A549 treated with RU486 at 1 μM for 4 hours (cell line): ENCODE results near the gene HBZ. TPM values are rescaled to one million over a fixed set of nuclear protein-coding genes. Genes with fewer than 3 reads are reported as not detected.

Experiments
- total RNA-seq: library from RNA; stranded (reverse); fragments of 200-300 nt; extraction: Qiagen RNA extraction; gene quantifications from 5 replicates; pipeline ENCODE4 v1.2.3, GENCODE V29; 2022; ENCODE audit warnings: low read depth

HBZ gene
- total RNA-seq: 0.14 TPM in 1 of 5 replicates, not detected in the others

DNA sequence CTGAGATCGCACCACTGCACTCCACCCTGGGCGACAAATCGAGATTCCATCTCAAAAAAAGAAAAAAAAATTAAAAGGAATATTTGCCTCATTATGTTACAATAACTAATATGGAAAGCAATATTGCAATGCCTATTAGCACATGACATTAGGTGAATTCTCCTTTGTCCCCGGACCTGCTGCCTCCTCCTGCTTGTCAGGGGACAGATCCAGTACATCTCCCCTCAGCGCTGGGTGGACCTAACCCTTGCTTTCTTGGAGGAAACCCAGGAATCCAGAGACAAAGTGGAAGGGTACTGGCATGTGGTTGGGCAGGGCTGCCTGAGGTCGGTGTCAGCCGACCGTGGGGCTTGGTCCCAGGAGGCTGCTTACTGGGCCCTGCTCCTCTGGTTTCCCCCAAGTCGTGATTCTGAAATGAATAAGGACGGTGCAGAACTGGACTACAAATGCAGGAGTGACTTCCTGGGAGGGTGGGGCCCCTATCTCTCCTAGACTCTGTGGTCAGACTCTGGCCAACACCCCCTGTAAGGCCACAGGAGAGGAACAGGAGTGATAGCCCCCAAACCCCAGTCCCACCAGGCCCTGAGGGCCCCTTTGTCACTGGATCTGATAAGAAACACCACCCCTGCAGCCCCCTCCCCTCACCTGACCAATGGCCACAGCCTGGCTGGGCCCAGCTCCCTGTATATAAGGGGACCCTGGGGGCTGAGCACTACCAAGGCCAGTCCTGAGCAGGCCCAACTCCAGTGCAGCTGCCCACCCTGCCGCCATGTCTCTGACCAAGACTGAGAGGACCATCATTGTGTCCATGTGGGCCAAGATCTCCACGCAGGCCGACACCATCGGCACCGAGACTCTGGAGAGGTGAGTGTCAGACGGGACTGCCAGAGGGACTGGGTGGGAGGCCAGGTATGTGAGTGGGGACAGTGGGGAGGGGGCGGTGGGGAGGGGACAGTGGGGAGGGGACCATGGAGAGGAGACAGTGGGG lies at the start of gene HBZ:
HBZ (plus strand) TSS at position 504 of the 988 bp plus-strand sequence; CDS start at position 770, 266 bp downstream.

DNA sequence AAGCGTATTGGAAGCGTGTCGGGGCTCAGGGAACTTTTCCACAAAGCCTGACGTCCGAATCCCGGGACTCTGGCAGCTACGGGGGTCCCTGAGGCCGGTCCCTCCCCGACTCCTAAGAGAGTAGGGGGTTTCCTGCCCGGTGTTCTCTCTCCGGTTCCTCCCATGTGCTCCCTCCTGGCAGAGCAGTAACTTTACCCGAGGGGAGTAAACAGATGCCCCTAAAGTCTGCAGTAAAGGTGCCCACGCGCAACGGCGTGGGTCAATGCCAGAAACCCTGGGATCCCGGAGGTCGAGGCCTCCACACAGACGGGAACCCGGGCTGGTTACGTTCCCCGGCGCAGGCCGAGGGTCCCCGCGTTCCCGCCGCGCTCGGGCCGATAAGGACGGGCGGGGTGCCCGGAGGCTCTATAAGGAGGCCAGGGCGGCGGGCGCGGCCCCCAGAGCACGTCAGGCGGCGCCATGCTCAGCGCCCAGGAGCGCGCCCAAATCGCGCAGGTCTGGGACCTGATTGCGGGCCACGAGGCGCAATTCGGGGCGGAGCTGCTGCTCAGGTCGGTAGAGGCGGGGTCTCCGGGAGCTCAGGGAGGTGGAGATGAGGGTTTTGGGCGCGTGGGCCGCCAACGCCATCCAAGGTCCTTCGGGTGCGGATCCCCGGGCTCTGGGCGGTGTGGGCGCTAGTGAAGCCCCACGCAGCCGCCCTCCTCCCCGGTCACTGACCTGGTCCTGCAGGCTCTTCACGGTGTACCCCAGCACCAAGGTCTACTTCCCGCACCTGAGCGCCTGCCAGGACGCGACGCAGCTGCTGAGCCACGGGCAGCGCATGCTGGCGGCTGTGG lies 13.3 kb downstream of the HBZ start, which contains the start of gene HBM:
HBM (plus strand) TSS at position 440 of the 836 bp plus-strand sequence; CDS start at position 460, 20 bp downstream.

DNA sequence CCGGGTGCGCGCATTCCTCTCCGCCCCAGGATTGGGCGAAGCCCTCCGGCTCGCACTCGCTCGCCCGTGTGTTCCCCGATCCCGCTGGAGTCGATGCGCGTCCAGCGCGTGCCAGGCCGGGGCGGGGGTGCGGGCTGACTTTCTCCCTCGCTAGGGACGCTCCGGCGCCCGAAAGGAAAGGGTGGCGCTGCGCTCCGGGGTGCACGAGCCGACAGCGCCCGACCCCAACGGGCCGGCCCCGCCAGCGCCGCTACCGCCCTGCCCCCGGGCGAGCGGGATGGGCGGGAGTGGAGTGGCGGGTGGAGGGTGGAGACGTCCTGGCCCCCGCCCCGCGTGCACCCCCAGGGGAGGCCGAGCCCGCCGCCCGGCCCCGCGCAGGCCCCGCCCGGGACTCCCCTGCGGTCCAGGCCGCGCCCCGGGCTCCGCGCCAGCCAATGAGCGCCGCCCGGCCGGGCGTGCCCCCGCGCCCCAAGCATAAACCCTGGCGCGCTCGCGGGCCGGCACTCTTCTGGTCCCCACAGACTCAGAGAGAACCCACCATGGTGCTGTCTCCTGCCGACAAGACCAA lies 20.0 kb downstream of the HBZ start, which contains the start of gene HBA2:
HBA2 (plus strand) TSS at position 503 of the 568 bp plus-strand sequence; CDS start at position 540, 37 bp downstream.

DNA sequence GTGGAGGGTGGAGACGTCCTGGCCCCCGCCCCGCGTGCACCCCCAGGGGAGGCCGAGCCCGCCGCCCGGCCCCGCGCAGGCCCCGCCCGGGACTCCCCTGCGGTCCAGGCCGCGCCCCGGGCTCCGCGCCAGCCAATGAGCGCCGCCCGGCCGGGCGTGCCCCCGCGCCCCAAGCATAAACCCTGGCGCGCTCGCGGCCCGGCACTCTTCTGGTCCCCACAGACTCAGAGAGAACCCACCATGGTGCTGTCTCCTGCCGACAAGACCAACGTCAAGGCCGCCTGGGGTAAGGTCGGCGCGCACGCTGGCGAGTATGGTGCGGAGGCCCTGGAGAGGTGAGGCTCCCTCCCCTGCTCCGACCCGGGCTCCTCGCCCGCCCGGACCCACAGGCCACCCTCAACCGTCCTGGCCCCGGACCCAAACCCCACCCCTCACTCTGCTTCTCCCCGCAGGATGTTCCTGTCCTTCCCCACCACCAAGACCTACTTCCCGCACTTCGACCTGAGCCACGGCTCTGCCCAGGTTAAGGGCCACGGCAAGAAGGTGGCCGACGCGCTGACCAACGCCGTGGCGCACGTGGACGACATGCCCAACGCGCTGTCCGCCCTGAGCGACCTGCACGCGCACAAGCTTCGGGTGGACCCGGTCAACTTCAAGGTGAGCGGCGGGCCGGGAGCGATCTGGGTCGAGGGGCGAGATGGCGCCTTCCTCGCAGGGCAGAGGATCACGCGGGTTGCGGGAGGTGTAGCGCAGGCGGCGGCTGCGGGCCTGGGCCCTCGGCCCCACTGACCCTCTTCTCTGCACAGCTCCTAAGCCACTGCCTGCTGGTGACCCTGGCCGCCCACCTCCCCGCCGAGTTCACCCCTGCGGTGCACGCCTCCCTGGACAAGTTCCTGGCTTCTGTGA lies 24.3 kb downstream of the HBZ start, which contains the start of gene HBA1:
HBA1 (plus strand) TSS at position 204 of the 906 bp plus-strand sequence; CDS start at position 241, 37 bp downstream.

DNA sequence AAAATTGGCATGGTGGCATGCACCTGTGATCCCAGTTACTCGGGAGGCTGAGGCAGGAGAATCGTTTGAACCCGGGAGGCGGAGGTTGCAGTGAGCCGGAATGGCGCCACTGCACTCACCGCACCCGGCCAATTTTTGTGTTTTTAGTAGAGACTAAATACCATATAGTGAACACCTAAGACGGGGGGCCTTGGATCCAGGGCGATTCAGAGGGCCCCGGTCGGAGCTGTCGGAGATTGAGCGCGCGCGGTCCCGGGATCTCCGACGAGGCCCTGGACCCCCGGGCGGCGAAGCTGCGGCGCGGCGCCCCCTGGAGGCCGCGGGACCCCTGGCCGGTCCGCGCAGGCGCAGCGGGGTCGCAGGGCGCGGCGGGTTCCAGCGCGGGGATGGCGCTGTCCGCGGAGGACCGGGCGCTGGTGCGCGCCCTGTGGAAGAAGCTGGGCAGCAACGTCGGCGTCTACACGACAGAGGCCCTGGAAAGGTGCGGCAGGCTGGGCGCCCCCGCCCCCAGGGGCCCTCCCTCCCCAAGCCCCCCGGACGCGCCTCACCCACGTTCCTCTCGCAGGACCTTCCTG lies 27.7 kb downstream of the HBZ start, which contains the start of gene HBQ1:
HBQ1 (plus strand) TSS at position 359 of the 575 bp plus-strand sequence; CDS start at position 387, 28 bp downstream.

Other genes starting within 250 kb of the HBZ start
- 35.9 to 42.8 TPM (median 42.4 TPM) in 5 replicates for gene POLR3K, start 99.0 kb upstream of the HBZ start, total RNA-seq
- gene SNRNP25, start 98.8 kb upstream of the HBZ start, total RNA-seq: 56.8 to 85.9 TPM (median 71.1 TPM) in 5 replicates
- 17.0 to 29.1 TPM (median 25.8 TPM) in 5 replicates for gene RHBDF1, start 80.0 kb upstream of the HBZ start, total RNA-seq
- gene MPG, start 74.4 kb upstream of the HBZ start, total RNA-seq: 61.0 to 78.2 TPM (median 72.5 TPM) in 5 replicates
- 21.2 to 30.4 TPM (median 27.7 TPM) in 5 replicates for gene NPRL3, start 14.0 kb upstream of the HBZ start, total RNA-seq
- not detected in 5 replicates for gene HBM, start 13.3 kb downstream of the HBZ start, total RNA-seq
- 0.55 to 0.80 TPM (median 0.57 TPM) in 3 of 5 replicates, not detected in the others for gene HBA2, start 20.2 kb downstream of the HBZ start, total RNA-seq
- 0.55 to 1.8 TPM (median 1.1 TPM) in 4 of 5 replicates, not detected in the other for gene HBA1, start 24.0 kb downstream of the HBZ start, total RNA-seq
- gene HBQ1, start 27.8 kb downstream of the HBZ start, total RNA-seq: 6.1 to 7.9 TPM (median 6.9 TPM) in 5 replicates
- 42.5 to 51.2 TPM (median 50.0 TPM) in 5 replicates for gene LUC7L, start 76.8 kb downstream of the HBZ start, total RNA-seq
- gene FAM234A, start 82.2 kb downstream of the HBZ start, total RNA-seq: 40.5 to 52.4 TPM (median 48.2 TPM) in 5 replicates
- gene RGS11, start 123.3 kb downstream of the HBZ start, total RNA-seq: 2.7 to 5.9 TPM (median 4.2 TPM) in 5 replicates
- 1.8 to 3.6 TPM (median 2.5 TPM) in 5 replicates for gene ARHGDIG, start 127.9 kb downstream of the HBZ start, total RNA-seq
- gene PDIA2, start 130.5 kb downstream of the HBZ start, total RNA-seq: 0.13 to 0.64 TPM (median 0.31 TPM) in 4 of 5 replicates, not detected in the other
- 30.0 to 37.7 TPM (median 35.5 TPM) in 5 replicates for gene AXIN1, start 200.1 kb downstream of the HBZ start, total RNA-seq
- gene MRPL28, start 217.9 kb downstream of the HBZ start, total RNA-seq: 119 to 135 TPM (median 129 TPM) in 5 replicates
- 27.5 to 40.7 TPM (median 35.0 TPM) in 5 replicates for gene PGAP6, start 229.3 kb downstream of the HBZ start, total RNA-seq
- gene NME4, start 244.6 kb downstream of the HBZ start, total RNA-seq: 286 to 471 TPM (median 425 TPM) in 5 replicates
- 18.8 to 30.2 TPM (median 25.3 TPM) in 5 replicates for gene DECR2, start 249.2 kb downstream of the HBZ start, total RNA-seq